Tibial artery (tissue), 4 donors: ENCODE measurements around the gene NT5C3B.
"Not testable (repeated sequence)": the region's sequence is repeated elsewhere in the genome, so short reads cannot be mapped to it uniquely, and the experiment has no call there.

Experiments used
- DNase-seq, 2 donors: peaks; one replicate each; pipeline ENCODE4 v3.0.0-alpha.2; 2019
- H3K27ac ChIP-seq, 2 donors: fragments of 200-600 bp; sonication (generic) in 1 of 2; 1 replicate in 1 of 2; 2 replicates in 1 of 2; pipeline ENCODE4 v1.5.1; 2018 to 2019; ENCODE audit warnings: mild to moderate bottlenecking in 1 of 2
- H3K27me3 ChIP-seq, 2 donors: fragments of 200-600 bp; sonication (generic) in 1 of 2; one replicate each; pipeline versions ENCODE4 v1.5.1 to v1.6.0; 2016 to 2019
- H3K36me3 ChIP-seq, 3 donors: fragments of 200-600 bp; sonication (generic) in 2 of 3; one replicate each; pipeline ENCODE4 v1.5.1; 2016 to 2019; ENCODE audit warnings: mild to moderate bottlenecking in 2 of 3
- H3K4me1 ChIP-seq, 4 donors: fragments of 200-600 bp; sonication (generic) in 2 of 4; 1 replicate in 3 of 4; 2 replicates in 1 of 4; pipeline ENCODE4 v1.5.1; 2016 to 2019
- H3K4me3 ChIP-seq, 2 donors: fragments of 200-600 bp; sonication (generic) in 1 of 2; 1 replicate in 1 of 2; 2 replicates in 1 of 2; pipeline ENCODE4 v1.5.1; 2018 to 2019; ENCODE audit warnings: mild to moderate bottlenecking in 2 of 2
- H3K9me3 ChIP-seq, 3 donors: fragments of 200-600 bp; sonication (generic) in 1 of 3; one replicate each; pipeline ENCODE4 v1.5.1; 2016 to 2019
- CTCF ChIP-seq, 2 experiments: fragments of 200-600 bp in 1 of 2; fragments of 450-650 bp in 1 of 2; IDR thresholded peaks; one replicate each; pipeline ENCODE4 v1.5.1; 2017 to 2019; ENCODE audit warnings: antibody characterized with exemption in 2 of 2, mild to moderate bottlenecking in 1 of 2, moderate library complexity in 1 of 2
- intact Hi-C: fragments of 100-400 bp; cut with DNase I; formaldehyde crosslinking; loops from one replicate; pipeline ENCODE4 v1.15.0; 2023; ENCODE audit warnings: low total_unique reads

The NT5C3B gene

GRCh38 chr17:41777574-41778188 is 58.4 kb downstream of the NT5C3B start:
- Histone ChIP-seq H3K4me1 (peaks cover 0 to 71% (median 21%) of the 10 kb centered on the region in 4 donors), H3K27ac (peak overlapping the region; percentile 30 to 50), H3K27me3 (peaks cover 0 to 7% of the 10 kb centered on the region in 2 donors), H3K4me3 (no peak overlapping the region), H3K9me3 (no peaks in the 10 kb centered on the region), H3K36me3 (peaks cover 0 to 8% (median 0%) of the 10 kb centered on the region in 3 donors)
- no peak for TF ChIP-seq CTCF (IDR thresholded peaks at IDR 0.05)
- intact Hi-C loops, result no loop called here
- DNase-seq, result peak in 1 of 2 donors; percentile 43

GRCh38 chr17:41777157-41777573 is 58.9 kb downstream of the NT5C3B start:
- Histone ChIP-seq H3K27ac (peak overlapping the region; percentile 30 to 50), H3K36me3 (peaks cover 0 to 13% (median 0%) of the 10 kb centered on the region in 3 donors), H3K4me1 (peaks cover 0 to 71% (median 18%) of the 10 kb centered on the region in 4 donors), H3K9me3 (no peaks in the 10 kb centered on the region), H3K4me3 (no peak overlapping the region), H3K27me3 (peaks cover 0 to 2% of the 10 kb centered on the region in 2 donors)
- TF ChIP-seq CTCF (IDR thresholded peaks at IDR 0.05), result peak; percentile 10 to 12
- intact Hi-C loops, result no loop called here
- DNase-seq, result no peak

GRCh38 chr17:41776262-41776900 is 59.7 kb downstream of the NT5C3B start:
- intact Hi-C loops, H3K4me3 ChIP-seq, H3K27me3 ChIP-seq, H3K27ac ChIP-seq, DNase-seq, H3K9me3 ChIP-seq: not testable (repeated sequence)
- Histone ChIP-seq H3K4me1 (peaks cover 0 to 68% (median 17%) of the 10 kb centered on the region in 4 donors), H3K36me3 (peaks cover 0 to 18% (median 2%) of the 10 kb centered on the region in 3 donors)

GRCh38 chr17:41775394-41776226 is 60.4 kb downstream of the NT5C3B start:
- TF ChIP-seq CTCF (IDR thresholded peaks at IDR 0.05), result no peak
- peaks cover 0 to 26% (median 8%) of the 10 kb centered on the region in 3 donors for H3K36me3 ChIP-seq
- H3K9me3 ChIP-seq, result no peaks in the 10 kb centered on the region
- DNase-seq, result no peak
- no peak overlapping the region for H3K27ac ChIP-seq
- H3K4me1 ChIP-seq, result peaks cover 0 to 67% (median 17%) of the 10 kb centered on the region in 4 donors
- intact Hi-C loops, result no loop called here
- no peak overlapping the region for H3K4me3 ChIP-seq
- no peaks in the 10 kb centered on the region for H3K27me3 ChIP-seq
